ENCODE results near the gene CAP1. TPM values are rescaled to one million over a fixed set of nuclear protein-coding genes. Genes with fewer than 3 reads are reported as not detected.

CAP1 gene, protein sequence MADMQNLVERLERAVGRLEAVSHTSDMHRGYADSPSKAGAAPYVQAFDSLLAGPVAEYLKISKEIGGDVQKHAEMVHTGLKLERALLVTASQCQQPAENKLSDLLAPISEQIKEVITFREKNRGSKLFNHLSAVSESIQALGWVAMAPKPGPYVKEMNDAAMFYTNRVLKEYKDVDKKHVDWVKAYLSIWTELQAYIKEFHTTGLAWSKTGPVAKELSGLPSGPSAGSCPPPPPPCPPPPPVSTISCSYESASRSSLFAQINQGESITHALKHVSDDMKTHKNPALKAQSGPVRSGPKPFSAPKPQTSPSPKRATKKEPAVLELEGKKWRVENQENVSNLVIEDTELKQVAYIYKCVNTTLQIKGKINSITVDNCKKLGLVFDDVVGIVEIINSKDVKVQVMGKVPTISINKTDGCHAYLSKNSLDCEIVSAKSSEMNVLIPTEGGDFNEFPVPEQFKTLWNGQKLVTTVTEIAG
- 100 to 1,000 TPM; 128 to 187 TPM for total RNA-seq

DNA sequence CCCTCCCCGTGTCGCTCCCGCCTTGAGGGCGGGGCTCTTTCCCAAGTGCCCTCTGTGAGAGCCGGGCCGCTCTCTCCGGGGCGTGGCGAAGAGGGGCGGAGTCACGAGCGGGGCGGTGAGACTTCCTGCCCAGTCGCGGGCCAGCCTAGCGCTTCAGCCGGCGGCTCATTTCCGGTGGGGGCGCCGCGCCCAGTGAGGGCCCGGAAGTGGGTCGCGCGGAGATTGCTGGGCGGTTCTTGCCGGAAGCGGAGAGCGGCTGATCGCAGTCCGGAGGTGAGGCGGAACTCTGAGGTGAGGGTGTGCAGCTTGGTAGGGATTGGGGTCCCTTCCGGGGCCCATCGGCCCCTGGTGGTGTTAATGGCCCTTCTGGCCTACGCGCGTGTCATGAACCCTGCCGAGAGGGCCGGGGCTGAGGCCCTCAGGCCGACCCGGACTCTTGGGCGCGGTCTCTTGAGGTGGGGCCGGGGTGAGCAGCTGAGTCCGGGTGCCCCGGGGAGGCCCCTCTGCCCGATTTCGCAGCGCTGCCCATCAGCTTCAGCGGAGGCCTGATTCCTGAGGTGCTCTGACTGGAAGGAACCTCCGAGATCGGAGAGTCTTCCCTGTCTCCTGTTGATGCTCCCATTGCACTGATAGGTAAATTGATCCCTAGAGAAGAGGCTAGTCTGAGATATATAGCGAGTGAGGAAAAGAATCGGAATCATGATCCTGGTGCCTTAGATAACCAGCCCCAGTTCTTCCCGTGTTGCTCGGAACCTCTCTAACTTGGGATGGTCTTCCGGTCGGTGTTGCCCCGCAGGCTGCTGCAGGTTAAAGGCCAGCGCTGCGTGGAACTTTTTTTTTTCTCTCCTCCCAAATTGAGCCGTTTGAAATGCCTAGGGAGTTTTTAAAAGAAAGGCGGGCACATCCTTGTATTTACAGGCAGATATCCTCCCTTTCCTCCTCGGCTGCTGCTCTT, at the start of gene CAP1:
Gene CAP1, plus strand, starts transcription at position 219 of the 955 bp plus-strand sequence. CDS start 18,618 bp downstream, outside the sequence.
- peaks cover 17% of the 10 kb centered on the region for H3K4me1 ChIP-seq (replicated peaks)
- intact Hi-C loops (cut with DNase I): no loop called here
- TF ChIP-seq, protein P1, sequence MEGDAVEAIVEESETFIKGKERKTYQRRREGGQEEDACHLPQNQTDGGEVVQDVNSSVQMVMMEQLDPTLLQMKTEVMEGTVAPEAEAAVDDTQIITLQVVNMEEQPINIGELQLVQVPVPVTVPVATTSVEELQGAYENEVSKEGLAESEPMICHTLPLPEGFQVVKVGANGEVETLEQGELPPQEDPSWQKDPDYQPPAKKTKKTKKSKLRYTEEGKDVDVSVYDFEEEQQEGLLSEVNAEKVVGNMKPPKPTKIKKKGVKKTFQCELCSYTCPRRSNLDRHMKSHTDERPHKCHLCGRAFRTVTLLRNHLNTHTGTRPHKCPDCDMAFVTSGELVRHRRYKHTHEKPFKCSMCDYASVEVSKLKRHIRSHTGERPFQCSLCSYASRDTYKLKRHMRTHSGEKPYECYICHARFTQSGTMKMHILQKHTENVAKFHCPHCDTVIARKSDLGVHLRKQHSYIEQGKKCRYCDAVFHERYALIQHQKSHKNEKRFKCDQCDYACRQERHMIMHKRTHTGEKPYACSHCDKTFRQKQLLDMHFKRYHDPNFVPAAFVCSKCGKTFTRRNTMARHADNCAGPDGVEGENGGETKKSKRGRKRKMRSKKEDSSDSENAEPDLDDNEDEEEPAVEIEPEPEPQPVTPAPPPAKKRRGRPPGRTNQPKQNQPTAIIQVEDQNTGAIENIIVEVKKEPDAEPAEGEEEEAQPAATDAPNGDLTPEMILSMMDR (IDR thresholded peaks at IDR 0.05): peak in 1 of 4 experiments; percentile 22
- TF ChIP-seq POLR2A (IDR thresholded peaks at IDR 0.05): peak; percentile 6
- peak; percentile 98 for TF ChIP-seq POLR2AphosphoS5 (IDR thresholded peaks at IDR 0.05)
- WGBS: under 1% methylated on average over 54 of the region's 65 CpGs
- H3K27me3 ChIP-seq (replicated peaks; ENCODE audit: insufficient read depth): no peaks in the 10 kb centered on the region
- peak within 1 kb of the TSS; percentile 69 to 83 for H3K4me3 ChIP-seq
- peak within 1 kb of the TSS; percentile 93 to 98 for H3K27ac ChIP-seq
- no peaks in the 10 kb centered on the region for H3K9me3 ChIP-seq
- H3K36me3 ChIP-seq: no peaks in the 10 kb centered on the region
- DNase-seq (ENCODE audit: low spot score): peak; percentile 99

DNA sequence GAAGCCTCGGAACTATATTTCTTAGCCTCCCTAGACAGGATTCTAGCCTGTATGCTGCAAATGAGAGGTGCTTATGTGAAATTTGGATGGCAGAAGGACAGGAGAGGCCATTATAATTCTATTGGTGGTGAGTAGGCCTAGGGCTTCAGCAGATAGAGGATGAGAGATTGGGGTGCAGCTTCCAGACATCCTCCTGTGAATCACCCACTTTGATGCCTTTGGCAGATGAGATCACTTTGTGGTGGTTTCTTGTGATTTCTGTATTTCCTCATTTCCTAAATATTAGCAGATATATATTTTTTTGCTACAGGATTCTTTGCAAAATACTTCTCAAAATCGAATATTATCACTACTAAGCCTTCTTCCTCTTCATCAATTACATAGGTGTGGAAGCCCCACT, 48.3 kb upstream of the CAP1 start:
- 74% methylated on average over 2 of the region's 2 CpGs for WGBS
- Histone ChIP-seq H3K27ac (no peak overlapping the region), H3K4me3 (no peak overlapping the region), H3K9me3 (no peaks in the 10 kb centered on the region), H3K36me3 (no peaks in the 10 kb centered on the region), H3K27me3 (replicated peaks; ENCODE audit: insufficient read depth) (no peaks in the 10 kb centered on the region), H3K4me1 (replicated peaks) (no peaks in the 10 kb centered on the region)
- no peak for DNase-seq (ENCODE audit: low spot score)
- intact Hi-C loops (cut with DNase I): no loop called here
- no peak for TF ChIP-seq POLR2AphosphoS5 (IDR thresholded peaks at IDR 0.05)
- TF ChIP-seq, protein P1 (IDR thresholded peaks at IDR 0.05): no peak
- TF ChIP-seq POLR2A (IDR thresholded peaks at IDR 0.05): no peak

DNA sequence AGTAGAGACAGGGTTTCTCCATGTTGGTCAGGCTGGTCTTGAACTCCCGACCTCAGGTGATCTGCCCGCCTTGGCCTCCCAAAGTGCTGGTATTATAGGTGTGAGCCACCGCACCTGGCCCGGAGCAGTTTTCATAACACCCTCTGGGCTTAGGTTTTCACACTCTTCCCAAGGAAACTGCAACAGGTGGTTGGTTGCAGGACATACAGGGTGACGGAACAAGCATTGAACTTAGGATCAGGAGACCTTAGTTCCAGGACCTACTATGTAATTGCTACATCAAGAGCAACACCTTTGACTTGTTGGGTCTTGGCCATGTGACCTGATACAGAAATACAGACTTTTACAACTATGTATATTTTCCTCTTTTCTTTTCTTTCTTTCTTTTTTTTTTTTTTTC, 47.6 kb upstream of the CAP1 start:
- Histone ChIP-seq H3K36me3 (no peaks in the 10 kb centered on the region), H3K4me3 (no peak overlapping the region), H3K4me1 (replicated peaks) (no peaks in the 10 kb centered on the region), H3K9me3 (no peaks in the 10 kb centered on the region), H3K27me3 (replicated peaks; ENCODE audit: insufficient read depth) (no peaks in the 10 kb centered on the region), H3K27ac (no peak overlapping the region)
- DNase-seq (ENCODE audit: low spot score): no peak
- TF ChIP-seq, protein P1 (IDR thresholded peaks at IDR 0.05): no peak
- TF ChIP-seq POLR2A (IDR thresholded peaks at IDR 0.05): no peak
- TF ChIP-seq POLR2AphosphoS5 (IDR thresholded peaks at IDR 0.05): no peak
- intact Hi-C loops (cut with DNase I): no loop called here
- WGBS: 100% methylated on average over 5 of the region's 5 CpGs

DNA sequence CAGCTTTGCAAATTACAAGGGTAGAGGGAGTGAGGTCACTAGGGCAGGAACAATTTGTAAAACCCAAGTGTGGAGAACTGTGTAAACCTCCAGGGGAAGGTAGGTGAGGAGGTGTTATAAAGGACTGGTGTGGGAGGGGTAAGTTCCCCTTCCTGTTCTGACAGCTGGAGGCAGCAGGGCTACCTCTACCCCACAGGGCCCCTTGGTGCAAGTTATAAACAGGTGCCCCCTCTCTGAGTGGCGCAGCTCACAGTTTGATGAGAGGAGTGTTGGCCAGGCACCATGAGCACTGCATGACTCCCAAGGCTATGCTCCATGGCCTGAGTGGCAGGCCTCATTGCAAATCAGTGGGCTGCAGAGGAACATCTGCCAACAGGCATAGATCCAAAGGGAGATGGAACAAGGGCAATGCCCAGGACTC, 44.5 kb upstream of the CAP1 start:
- Histone ChIP-seq H3K36me3 (no peaks in the 10 kb centered on the region), H3K4me3 (no peak overlapping the region), H3K9me3 (no peaks in the 10 kb centered on the region), H3K27me3 (replicated peaks; ENCODE audit: insufficient read depth) (no peaks in the 10 kb centered on the region), H3K4me1 (replicated peaks) (no peaks in the 10 kb centered on the region), H3K27ac (no peak overlapping the region)
- 85% methylated on average over 1 of the region's 1 CpG for WGBS
- intact Hi-C loops (cut with DNase I): no loop called here
- TF ChIP-seq POLR2A (IDR thresholded peaks at IDR 0.05) (no peak), POLR2AphosphoS5 (IDR thresholded peaks at IDR 0.05) (no peak)
- TF ChIP-seq, protein P1 (IDR thresholded peaks at IDR 0.05): no peak
- DNase-seq (ENCODE audit: low spot score): no peak
